ENCODE data around the gene SLC25A10. TPM values are rescaled to one million over a fixed set of nuclear protein-coding genes. Genes with fewer than 3 reads are reported as not detected.
A peak's percentile ranks its signal among the peaks of the same experiment; 100 is the strongest.

SLC25A10 gene
- polyA plus RNA-seq, 3 donors = 1.8 to 2.3 (median 1.9) TPM

GRCh38 chr17:81735264-81736102 is 23.4 kb downstream of the SLC25A10 start:
- H3K36me3 ChIP-seq (replicated peaks in 1 of 2; ENCODE audit: control insufficient read depth in 1 of 2, insufficient read depth in 2 of 2, low read length in 2 of 2) = no peaks in the 10 kb centered on the region
- TF ChIP-seq CTCF (IDR thresholded peaks at IDR 0.05) = no peak
- peaks cover 0 to 3% (median 0%) of the 10 kb centered on the region in 7 donors for H3K9me3 Mint-ChIP-seq
- peak overlapping the region; percentile 79 to 96 for H3K4me3 Mint-ChIP-seq
- intact Hi-C loops (cut with micrococcal nuclease) = no loop called here
- peaks cover 0 to 3% of the 10 kb centered on the region in 2 donors for H3K27me3 ChIP-seq (ENCODE audit: control insufficient read depth in 2 of 2, insufficient read depth in 2 of 2, low read length in 2 of 2)
- peaks cover 13 to 30% of the 10 kb centered on the region in 2 donors for H3K4me1 ChIP-seq (ENCODE audit: control insufficient read depth in 1 of 2, insufficient read depth in 2 of 2, low read length in 2 of 2)
- peak overlapping the region in 2 of 3 experiments; percentile 0 to 71 for H3K4me3 ChIP-seq (replicated peaks in 1 of 3; ENCODE audit: low read depth in 2 of 3, low read length in 3 of 3)
- peaks cover 23% of the 10 kb centered on the region for H3K4me1 Mint-ChIP-seq
- peak; percentile 94 to 99 (median 95) for DNase-seq
- 19% methylated on average over 23 of the region's 30 CpGs for WGBS (ENCODE audit: insufficient coverage)
- peak overlapping the region; percentile 51 for H3K9ac ChIP-seq (ENCODE audit: insufficient read depth, low read length, poor library complexity, severe bottlenecking)
- H3K9me3 ChIP-seq (replicated peaks in 1 of 2; ENCODE audit: control insufficient read depth in 1 of 2, insufficient read depth in 1 of 2, low read length in 2 of 2) = no peaks in the 10 kb centered on the region
- H2AFZ ChIP-seq (ENCODE audit: insufficient read depth, low read depth, low read length, poor library complexity, severe bottlenecking) = peak overlapping the region; percentile 86
- peaks cover 12 to 22% (median 17%) of the 10 kb centered on the region in 3 donors for H3K27me3 Mint-ChIP-seq (ENCODE audit: low read depth in 3 of 3)
- H3K4me2 ChIP-seq (replicated peaks; ENCODE audit: extremely low read depth, low read length, poor library complexity, severe bottlenecking) = peak overlapping the region; percentile 80
- H3K79me2 ChIP-seq (ENCODE audit: insufficient read depth, low read length) = no peaks in the 10 kb centered on the region
- H3K27ac Mint-ChIP-seq = peak overlapping the region; percentile 4 to 80 (median 64)
- H4K20me1 ChIP-seq (ENCODE audit: insufficient read depth, low read length) = no peaks in the 10 kb centered on the region
- H3K36me3 Mint-ChIP-seq = no peaks in the 10 kb centered on the region
- peak overlapping the region; percentile 6 to 75 for H3K27ac ChIP-seq (ENCODE audit: low read depth in 1 of 2, low read length in 2 of 2)

- no peaks in the 10 kb centered on the region for H4K20me1 ChIP-seq (ENCODE audit: insufficient read depth, low read length)
- H3K9me3 Mint-ChIP-seq = peaks cover 0 to 3% (median 0%) of the 10 kb centered on the region in 7 donors
- peaks cover 0 to 18% of the 10 kb centered on the region in 2 donors for H3K27me3 ChIP-seq (ENCODE audit: control insufficient read depth in 2 of 2, insufficient read depth in 2 of 2, low read length in 2 of 2)
- no peak for TF ChIP-seq CTCF (IDR thresholded peaks at IDR 0.05)
- H3K9me3 ChIP-seq (replicated peaks in 1 of 2; ENCODE audit: control insufficient read depth in 1 of 2, insufficient read depth in 1 of 2, low read length in 2 of 2) = no peaks in the 10 kb centered on the region
- no peak for DNase-seq
- 96% methylated on average over 27 of the region's 31 CpGs for WGBS (ENCODE audit: insufficient coverage)
- H3K79me2 ChIP-seq (ENCODE audit: insufficient read depth, low read length) = no peaks in the 10 kb centered on the region
- intact Hi-C loops (cut with micrococcal nuclease) = no loop called here
- no peaks in the 10 kb centered on the region for H3K36me3 ChIP-seq (replicated peaks in 1 of 2; ENCODE audit: control insufficient read depth in 1 of 2, insufficient read depth in 2 of 2, low read length in 2 of 2)
- no peak overlapping the region for H3K9ac ChIP-seq (ENCODE audit: insufficient read depth, low read length, poor library complexity, severe bottlenecking)
- H3K27ac Mint-ChIP-seq = peak overlapping the region in 2 of 7 donors; percentile 24 to 72
- H3K36me3 Mint-ChIP-seq = no peaks in the 10 kb centered on the region
- H3K4me1 ChIP-seq (ENCODE audit: control insufficient read depth in 1 of 2, insufficient read depth in 2 of 2, low read length in 2 of 2) = peaks cover 13 to 24% of the 10 kb centered on the region in 2 donors
- H3K4me3 Mint-ChIP-seq = no peak overlapping the region
- no peak overlapping the region for H3K4me2 ChIP-seq (replicated peaks; ENCODE audit: extremely low read depth, low read length, poor library complexity, severe bottlenecking)
- H3K4me1 Mint-ChIP-seq = peaks cover 18% of the 10 kb centered on the region
- no peak overlapping the region for H2AFZ ChIP-seq (ENCODE audit: insufficient read depth, low read depth, low read length, poor library complexity, severe bottlenecking)
- no peak overlapping the region for H3K27ac ChIP-seq (ENCODE audit: low read depth in 1 of 2, low read length in 2 of 2)
- peaks cover 19 to 35% (median 29%) of the 10 kb centered on the region in 3 donors for H3K27me3 Mint-ChIP-seq (ENCODE audit: low read depth in 3 of 3)
- no peak overlapping the region for H3K4me3 ChIP-seq (replicated peaks in 1 of 3; ENCODE audit: low read depth in 2 of 3, low read length in 3 of 3)
These were observed 26.1 kb downstream of the SLC25A10 start for GRCh38 chr17:81737947-81738800.

All from CD14-positive monocyte (primary cell).